ENCODE results near the gene LDLRAD2.

- no peak for TF ChIP-seq POLR2AphosphoS5 (IDR thresholded peaks at IDR 0.05; ENCODE audit: low read depth, low read length)
- TF ChIP-seq REST (IDR thresholded peaks at IDR 0.05; ENCODE audit: low read depth, low read length): no peak
- no peak for TF ChIP-seq CTCF (IDR thresholded peaks at IDR 0.05)
- TF ChIP-seq EZH2phosphoT487 (IDR thresholded peaks at IDR 0.05; ENCODE audit: borderline replicate concordance, low read depth): no peak
- no peak for TF ChIP-seq NRF1 (IDR thresholded peaks at IDR 0.05; ENCODE audit: low read depth, low read length)
- no peak for TF ChIP-seq ZBTB33 (IDR thresholded peaks at IDR 0.05; ENCODE audit: borderline replicate concordance, low read depth)
- TF ChIP-seq MXI1 (IDR thresholded peaks at IDR 0.05; ENCODE audit: low read depth, low read length): no peak
- no peak for TF ChIP-seq RCOR1 (IDR thresholded peaks at IDR 0.05; ENCODE audit: low read length)
- no peak for TF ChIP-seq YY1 (IDR thresholded peaks at IDR 0.05; ENCODE audit: low read depth)
- TF ChIP-seq SMC3 (IDR thresholded peaks at IDR 0.05; ENCODE audit: low read depth, low read length): no peak
- TF ChIP-seq TEAD4 (IDR thresholded peaks at IDR 0.05; ENCODE audit: borderline replicate concordance, insufficient read depth): no peak
Observed at GRCh38 chr1:21811875-21812305, at the start of gene LDLRAD2.

Measured in SK-N-SH (cell line).